NCI-H1092 treated with DMSO at 0.1 percent for 48 hours (cell line): ENCODE results near the gene B3GAT3.
"Not testable (repeated sequence)": the region's sequence is repeated elsewhere in the genome, so short reads cannot be mapped to it uniquely, and the experiment has no call there.

Source experiments
- DNase-seq: peaks from one replicate; lab custom pipeline; 2025; lab: John Stamatoyannopoulos, UW

B3GAT3 gene

DNA sequence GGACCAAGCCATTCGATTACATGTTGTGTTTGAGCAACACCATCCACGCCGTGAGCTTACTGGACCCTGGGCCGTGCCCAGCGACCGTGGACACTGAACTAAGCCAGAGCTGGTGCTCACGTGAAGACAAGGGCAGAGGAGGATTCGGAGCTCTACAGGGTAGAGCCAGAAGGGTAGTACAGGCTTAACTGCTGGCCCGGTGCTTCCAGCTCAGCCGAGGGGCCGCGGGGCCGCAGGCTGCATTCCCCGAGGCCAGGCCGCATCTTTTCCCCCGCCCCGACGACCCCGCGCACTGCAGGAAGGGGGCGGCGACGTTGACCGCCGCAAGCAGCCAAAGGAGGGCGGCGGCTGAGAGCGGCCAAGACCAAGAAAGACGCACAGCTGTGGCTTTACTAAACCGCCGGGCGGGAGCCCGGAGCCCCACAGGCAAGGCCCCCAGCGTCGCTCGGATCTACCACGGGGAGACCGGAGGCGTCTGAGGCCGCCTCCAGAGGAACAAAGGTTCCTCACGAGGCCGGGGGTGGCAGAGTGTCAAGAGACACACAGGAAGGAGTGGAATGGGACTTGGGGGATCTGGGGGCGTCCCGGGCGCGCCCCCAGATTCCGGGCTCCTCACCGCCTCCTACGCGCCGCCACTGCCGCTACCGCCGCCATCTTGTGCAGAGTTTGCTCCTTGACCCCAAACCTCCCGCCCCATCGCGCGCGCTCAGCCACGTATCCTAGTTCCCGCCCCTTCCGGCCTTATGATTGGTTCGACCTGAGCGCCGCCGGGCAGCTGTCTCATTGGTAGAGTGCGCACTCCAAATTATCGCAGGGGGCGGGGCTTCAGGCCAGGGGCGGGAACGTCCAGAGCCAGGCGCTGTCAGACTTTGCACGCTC, 24.4 kb upstream of the B3GAT3 start, which contains the start of gene GANAB:
TSS of gene GANAB (minus strand) at position 668 of the 879 bp plus-strand sequence. CDS start at position 654, 14 bp downstream.
- peak; percentile 99 for DNase-seq

DNA sequence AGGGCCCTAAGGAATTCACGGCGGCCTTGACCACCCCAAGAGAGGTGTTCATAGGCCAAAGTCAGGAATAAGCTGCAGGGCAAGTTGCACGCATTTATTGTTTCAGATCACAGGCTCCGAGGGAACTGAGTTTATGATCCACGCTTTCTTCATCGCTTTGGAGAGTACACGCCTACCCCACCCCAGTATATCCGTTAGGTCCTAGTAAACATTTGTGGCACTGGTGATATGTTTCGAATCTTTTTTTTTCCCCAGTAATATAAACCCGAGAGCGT, 23.8 kb upstream of the B3GAT3 start:
- DNase-seq: no peak

DNA sequence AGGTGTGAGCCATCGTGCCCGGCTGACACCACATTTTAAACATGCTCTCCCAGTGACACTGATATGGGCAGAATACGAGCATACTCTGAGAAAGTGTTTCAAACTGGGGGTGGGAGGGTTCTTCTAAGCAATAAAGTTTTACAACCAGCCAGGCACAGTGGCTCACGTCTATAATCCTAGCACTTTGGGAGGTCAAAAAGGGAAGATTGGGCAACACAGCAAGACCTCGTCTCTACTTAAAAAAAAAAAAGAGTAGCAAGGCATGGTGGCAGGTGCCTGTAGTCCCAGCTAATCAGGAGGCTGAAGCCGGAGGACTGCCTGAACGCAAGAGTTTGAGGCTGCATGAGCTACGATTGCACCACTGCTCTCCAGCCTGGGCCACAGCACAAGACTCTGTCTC, 22.4 kb upstream of the B3GAT3 start:
- DNase-seq: no peak

DNA sequence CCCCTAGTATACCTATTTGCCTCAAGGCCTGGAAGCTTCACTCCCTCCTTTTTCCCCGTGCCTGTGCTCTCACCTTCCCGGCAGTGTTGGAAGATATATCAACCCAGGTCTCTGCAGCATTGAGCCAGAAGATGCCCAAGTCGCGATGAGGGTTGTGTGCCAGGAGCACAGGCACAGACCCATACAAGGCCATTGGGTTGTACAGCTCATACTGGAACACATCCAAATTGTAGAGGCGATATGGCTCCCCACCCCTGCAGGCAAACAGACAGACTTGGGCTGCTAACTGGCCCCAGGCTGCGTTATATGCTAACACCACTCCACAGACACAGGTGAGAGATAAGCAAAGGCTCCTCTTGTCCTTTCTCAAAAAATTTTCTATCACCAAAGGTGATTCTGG, 10.7 kb upstream of the B3GAT3 start:
- DNase-seq: no peak

DNA sequence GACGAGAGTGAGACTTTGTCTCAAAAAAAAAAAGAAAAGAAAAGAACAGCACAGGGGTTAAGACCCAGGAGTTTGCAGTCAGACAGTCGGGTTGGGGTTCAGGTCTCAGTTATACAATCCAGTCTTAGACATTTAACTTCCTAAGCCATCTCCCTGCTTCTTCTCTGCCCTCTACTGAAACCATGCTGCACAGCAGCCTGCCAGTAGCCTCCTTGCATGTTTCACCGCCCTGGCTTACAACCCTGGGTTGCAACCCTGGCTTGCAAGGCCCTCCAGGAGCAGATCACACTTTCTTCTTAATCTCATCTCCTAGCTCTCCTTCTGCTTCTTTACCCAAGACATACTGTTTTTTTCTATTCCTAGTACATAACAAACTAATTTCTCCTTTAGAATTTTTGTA, 5.9 kb upstream of the B3GAT3 start:
- DNase-seq: no peak

DNA sequence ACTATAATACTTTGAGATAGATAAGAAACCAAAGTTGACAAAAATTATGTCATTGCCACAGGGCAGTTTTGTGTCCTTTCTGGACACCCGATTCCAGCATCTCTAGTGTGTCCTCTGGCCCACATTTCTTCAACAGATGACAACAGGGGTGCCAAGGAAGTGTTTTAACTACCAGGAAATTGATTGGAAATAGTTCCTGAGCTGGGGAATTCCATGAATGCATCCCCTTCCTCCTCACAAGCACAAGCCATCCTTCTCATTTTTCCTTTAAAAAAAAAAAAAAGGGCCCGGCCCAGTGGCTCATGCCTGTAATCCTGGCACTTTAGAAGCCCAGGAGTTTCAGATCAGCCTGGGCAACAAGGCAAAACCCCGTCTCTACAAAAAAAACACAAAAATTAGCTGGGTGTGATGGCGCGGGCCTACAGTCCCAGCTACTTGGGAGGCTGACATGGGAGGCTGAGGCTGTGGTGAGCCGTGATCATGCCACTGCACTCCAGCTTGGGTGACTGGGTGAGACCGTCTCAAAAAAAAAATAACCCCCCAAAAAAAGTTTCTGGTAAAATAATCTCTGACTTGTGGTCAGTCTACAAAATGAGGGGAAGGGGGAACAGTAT, 797 bp upstream of the B3GAT3 start:
- no peak for DNase-seq

DNA sequence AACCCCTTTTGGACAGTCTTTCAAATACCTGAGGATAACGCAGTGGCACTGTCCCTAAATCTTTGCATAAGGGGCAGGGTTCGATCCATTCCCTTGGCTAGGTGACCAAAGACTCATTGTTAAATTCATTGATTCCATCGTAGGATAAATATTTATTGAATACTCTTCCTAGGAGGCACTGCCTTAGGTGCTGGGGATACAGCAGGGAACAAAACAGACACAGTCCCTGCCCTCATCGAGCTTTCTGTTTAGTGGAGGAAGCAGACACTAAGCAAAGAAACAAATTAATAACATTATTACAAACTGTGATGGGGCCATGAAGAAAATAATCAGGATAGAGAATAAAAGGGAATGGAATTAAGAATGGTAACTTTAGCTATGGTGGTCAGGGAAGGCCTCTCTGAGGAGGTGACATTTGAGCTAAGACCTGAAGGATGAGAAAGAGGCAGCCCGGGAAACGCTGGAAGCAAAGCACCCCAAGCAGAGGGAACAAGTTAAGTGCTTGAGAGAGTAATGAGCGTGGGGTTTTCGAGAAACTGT, 689 bp downstream of the B3GAT3 start:
- DNase-seq: no peak

DNA sequence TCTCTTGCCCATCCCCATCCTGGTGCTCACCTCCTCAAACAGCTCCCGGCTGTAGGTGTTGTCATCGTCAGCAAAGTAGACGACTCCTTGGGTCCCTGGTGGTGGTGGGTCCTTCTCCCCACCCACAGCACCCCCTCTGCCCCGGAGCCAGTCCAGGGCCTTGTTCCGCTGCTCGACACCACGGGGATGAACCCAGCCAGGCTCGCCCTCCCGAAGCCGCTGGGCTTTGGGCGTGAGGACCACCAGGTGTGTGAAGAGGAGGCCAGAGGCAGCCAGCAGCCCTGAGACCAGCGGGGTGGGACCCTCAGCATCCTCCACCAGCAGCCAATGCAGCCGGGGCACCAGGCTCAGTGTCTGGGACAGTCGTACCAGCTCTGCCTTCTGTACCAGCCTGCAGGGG, 4.8 kb downstream of the B3GAT3 start:
- DNase-seq: not testable (repeated sequence)

DNA sequence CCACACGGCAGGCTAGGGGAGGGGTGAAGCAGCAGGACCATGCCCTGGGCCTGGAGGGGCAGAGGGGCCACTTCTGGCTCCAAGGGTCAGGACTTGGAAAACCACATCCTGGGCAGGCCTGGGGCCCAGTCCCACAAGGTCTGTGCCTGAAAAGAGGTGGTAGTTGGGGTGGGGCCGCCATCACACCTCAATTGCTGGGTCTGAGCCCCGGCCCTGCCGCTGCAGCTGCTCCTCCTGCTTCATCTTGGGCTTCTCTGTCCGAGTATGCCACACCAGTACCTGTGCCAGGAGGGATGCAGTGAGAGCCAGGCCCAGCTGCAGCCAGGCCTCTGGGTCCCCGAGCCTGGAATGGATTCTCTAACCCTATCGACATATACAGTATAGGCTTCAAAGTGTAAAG, 6.3 kb downstream of the B3GAT3 start:
- DNase-seq: no peak

DNA sequence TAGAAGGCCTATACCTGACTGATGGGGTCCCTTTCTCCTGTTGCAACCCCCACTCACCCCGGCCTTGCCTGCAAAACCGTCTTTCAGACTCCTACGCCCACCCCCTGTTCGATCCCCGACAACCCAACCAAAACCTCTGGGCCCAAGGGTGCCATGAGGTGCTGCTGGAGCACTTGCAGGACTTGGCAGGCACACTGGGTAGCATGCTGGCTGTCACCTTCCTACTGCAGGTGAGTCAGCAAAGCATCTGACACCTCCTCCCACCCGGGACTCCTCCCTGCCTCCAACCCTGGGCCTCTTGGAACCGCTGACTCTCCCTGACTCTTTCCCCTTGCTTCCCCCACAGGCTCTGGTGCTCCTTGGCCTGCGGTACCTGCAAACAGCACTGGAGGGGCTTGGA, 7.5 kb downstream of the B3GAT3 start:
- DNase-seq: no peak

DNA sequence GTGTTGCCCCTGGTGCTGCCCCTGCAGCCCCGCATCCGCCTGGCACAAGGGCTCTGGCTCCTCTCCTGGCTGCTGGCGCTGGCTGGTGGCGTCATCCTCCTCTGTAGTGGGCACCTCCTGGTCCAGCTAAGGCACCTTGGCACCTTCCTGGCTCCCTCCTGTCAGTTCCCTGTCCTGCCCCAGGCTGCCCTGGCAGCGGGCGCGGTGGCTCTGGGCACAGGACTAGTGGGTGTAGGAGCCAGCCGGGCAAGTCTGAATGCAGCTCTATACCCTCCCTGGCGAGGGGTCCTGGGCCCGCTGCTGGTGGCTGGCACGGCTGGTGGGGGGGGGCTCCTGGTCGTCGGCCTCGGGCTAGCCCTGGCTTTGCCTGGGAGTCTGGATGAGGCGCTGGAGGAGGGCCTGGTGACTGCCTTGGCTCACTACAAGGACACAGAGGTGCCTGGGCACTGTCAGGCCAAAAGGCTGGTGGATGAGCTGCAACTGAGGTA, 8.5 kb downstream of the B3GAT3 start:
- no peak for DNase-seq

DNA sequence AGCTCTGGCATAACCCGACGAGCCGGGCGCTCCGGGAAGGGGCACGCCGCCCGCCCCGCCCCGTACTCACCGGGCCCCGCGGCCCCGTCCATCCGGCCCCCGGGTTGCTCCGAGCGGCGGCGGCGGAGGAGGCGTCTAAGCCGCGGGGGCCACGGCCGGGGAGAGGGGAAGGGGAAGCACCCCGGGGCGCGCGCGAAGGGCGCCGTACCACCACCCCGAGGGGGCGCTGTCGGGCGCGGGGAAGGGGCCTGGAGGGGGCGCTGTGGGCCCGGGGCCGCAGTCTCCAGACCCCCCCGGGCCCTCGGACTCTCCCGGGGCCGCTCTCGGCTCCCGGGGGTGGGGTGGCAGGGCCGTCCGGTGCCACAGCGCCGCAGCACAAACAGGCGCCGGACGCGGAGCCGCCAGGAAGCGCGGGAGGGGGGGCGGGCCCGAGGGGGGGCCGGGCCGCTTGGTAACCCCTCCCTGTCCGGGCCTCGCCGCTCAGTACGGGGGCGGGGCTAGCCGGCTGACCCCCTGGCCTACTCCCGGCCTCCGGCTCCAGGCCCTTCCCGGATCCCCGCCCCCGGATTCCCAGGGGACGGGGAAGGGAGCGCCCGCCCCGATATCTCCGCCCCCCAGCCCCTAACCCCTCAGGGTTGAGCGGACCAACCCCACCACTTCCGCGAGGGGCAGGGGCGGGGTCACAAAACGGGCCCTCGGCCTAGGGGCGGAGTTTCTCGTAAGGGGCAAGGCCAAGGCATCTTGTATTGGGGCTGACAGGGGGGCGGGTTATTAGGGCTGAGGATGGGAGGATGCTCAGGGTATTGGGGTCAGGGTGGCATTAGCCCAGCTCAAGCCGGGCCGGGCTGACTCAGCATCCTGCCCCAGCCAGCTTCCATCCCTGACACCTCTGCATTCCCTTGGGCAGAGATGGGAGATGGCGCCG, 9.2 kb downstream of the B3GAT3 start, which contains the start of the genes EML3 and ROM1:
TSS of gene EML3 (minus strand) at position 410 of the 925 bp plus-strand sequence. CDS start at position 92, 318 bp downstream.
TSS of gene ROM1 (plus strand) at position 892 of the 925 bp plus-strand sequence. CDS start at position 917, 25 bp downstream.
- peak; percentile 75 for DNase-seq

DNA sequence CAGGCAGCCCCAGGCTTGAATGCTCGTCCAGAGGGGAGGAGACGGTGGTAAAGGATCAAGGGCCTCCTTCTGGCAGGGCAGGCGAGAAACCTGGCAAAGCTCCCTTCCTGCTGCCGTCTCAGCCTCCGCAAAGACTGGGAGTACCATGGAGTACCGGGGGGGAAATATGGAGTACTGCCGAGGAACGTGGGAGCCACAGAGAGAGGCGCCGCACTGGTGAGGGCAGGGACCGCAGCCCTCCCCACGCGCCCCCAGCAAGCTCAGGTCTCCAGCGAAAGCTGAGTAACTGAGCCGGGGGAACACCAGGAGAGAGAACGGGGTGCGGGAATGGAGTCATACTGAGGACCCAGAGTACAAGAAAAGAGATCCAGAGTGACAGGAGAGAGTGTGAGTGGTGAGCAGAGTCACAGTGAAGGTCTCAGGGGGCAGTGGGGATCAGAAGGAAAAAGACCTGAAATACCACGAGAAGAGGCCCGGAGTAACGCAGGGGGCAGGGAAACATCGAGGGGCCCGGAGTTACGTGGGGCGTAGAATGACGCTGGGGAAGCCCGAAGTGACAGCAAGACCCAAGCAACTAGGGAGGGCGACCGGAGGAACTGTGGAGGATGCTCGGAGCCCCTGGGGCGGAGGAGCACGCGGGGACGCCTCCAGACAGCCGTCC, 10.0 kb downstream of the B3GAT3 start:
- peak; percentile 65 for DNase-seq

DNA sequence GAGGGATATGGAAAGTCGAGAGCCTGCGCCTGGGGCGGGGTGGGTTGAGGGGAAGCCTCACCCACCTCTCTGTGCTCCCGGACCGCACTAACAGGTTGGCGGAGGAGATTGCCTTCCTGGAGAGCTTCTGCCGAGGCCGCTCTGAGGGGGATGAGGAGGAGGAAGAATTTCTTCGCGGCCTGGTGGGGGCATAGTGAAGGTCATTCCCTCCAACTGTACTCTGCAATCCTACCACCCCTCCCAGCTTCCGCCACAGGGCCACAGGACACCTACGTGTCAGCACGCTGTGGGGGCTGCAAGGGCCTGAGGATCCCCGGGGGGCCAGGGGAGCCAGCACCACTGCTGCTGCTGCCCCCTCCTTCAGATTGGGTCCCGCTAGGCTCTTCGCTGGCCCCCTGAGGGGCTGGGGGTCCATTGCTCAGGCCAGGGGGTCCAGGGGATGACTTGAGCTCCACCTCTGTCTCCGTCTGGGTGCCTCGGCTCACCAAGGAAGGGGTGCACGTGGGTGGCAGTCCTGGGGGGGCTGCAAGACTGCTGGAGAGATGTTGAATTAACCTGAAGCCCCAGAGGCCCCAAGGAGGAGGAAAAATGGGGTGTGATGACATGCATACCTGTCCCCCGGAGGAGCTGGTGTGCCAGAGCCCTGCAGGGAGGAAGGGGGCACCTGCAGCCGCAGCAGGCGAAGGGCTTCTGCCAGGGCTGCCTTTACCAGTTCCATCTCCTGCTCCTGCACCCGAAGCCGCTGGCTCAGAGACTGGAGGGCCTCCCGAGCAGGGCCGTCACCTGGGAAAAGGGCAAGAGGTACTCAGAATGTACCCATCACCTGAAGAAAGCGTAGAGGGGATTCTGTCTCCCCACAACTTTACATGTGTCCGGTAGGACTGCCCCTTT, 10.7 kb downstream of the B3GAT3 start:
- no peak for DNase-seq

DNA sequence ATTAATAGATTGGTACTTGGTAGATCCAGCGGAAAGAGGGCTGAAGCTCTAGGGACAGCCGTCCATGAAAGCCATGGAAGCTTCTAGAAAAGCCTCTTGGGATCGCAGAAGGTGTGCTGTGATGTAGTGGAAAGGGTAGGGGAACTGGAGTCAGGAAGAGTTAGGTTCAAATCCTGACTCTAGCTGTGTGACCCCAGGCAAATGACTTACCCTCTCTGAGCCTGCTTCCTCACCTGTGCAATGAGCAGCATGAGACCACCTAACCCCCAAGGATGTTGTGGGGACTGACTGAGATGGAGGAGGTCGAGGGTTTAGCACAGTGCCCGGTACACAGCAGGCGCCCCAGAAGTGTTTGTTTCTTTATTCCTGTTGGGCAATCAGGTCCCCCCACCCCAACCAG, 11.4 kb downstream of the B3GAT3 start:
- no peak for DNase-seq

DNA sequence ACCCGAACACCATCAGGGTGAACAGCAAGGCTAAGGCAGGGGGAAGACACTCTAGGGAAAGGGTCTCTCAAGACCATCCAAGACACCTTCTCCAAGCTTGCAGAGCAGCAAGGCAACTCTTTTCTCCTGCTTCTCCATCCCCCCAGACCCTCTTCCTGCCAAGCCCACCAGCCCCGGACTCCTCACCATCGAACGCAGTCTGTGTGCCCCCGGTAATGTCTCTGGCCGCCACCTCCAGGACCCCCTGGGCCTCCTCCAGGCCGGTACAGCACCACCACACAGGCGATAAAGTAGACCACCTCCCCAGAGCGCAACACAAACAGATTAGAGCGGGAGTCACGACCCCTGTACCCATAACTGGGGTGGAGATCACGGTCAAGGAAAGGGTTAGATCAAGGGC, 13.0 kb downstream of the B3GAT3 start:
- no peak for DNase-seq

DNA sequence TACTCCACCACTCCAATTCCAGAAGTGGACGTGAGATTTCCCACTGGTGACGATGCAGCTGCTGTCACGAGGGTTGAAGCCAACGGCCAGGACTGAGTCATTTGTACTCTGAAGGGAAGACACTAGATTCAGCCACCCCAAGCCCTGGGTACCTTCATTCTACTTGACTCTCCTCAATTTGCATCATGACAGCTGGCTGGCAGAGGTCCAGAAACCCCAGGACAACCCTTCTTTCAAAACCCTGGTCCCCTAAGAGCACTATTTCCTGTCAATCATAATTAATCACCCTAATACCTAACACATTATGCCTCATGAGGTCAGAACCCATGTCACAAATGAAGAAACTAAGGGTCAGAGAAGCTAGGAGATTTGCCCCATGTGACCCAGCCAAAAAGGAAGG, 14.1 kb downstream of the B3GAT3 start:
- DNase-seq: no peak

DNA sequence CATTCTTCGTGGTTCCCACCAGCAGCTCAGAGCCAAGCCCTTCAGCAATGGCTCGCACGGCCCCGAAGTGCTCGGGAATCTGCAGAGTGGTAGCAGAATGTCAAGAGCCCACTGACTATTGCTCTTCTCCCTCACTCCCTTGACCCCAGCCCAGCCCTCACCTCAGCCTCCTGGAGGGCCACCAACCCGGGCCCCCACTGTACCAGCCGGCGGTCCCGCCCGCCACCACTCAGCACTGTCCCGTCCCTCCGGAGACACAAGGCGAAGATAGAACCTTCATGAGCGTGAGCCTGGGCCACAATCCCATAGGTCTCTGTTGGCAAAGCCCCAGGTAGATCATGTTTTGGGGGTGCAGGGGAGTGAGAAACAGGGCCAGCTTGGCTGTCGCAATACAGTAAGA, 15.9 kb downstream of the B3GAT3 start:
- DNase-seq: no peak

DNA sequence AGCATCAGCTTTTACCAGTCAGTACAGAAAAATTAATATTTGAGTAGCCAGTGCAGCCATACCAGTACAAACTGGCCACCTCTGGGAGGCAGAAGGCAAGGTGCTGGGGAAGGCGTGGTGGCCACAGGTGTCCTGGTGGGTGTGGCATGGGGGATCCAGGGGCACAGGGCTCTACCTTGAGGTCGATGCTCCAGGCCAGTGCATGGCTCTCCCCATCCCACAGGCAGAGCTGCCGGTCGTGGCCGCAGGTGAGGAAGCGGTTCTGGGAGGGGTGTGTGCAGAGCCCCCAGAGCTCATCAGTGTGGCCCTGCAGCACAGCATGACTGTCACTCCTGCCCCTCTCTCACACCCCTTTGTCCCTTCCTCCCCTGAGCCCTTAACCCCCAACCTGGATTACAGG, 16.3 kb downstream of the B3GAT3 start:
- no peak for DNase-seq

DNA sequence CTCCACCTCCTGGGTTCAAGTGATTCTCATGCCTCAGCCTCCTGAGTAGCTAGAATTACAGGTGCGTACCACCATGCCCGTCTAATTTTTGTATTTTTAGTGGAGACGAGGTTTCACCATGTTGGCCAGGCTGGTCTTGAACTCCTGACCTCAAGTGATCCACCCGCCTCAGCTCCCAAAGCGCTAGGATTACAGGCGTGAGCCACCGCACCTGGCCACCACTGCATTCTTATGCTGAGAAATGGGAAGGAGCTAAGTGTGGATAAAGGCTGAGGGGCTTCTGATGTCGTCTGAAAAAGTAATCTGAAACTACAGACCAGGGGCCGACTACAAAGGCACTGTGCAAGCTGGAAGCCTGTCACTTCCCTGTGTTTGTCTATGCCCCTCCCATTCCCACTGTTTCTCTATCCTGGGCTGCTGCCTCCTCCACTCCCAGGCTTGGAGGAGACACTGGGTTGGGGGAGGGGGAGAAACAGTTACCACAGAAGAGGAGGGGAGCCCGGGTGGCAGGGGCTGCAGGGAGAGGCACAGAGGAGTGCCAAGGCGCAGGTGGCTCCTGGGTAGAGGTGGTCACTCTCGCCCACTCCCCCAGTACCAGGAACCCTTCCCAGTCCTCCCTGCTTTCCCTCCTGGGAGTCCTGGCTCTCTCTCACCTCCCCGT, 17.2 kb downstream of the B3GAT3 start:
- DNase-seq: no peak
